ENCODE measurements around the gene RASA4B. TPM values are rescaled to one million over a fixed set of nuclear protein-coding genes. Genes with fewer than 3 reads are reported as not detected.
"Not testable (repeated sequence)": the region's sequence is repeated elsewhere in the genome, so short reads cannot be mapped to it uniquely, and the experiment has no call there.

The RASA4B gene
- total RNA-seq, 1 donor from 2014 or later = 143 TPM

- Histone ChIP-seq H3K27ac (peak within 1 kb of the TSS; percentile 20 to 53), H3K4me3 (peak within 1 kb of the TSS; percentile 47 to 68)
- H3K27me3 ChIP-seq; H3K36me3 ChIP-seq; intact Hi-C loops (cut with DNase I); H3K4me1 ChIP-seq; H3K9me3 ChIP-seq: not testable (repeated sequence)
- DNase-seq (ENCODE audit: low spot score in 2 of 2) = peak; percentile 49 to 96
- peak; percentile 43 to 65 (median 59) for TF ChIP-seq CTCF (IDR thresholded peaks at IDR 0.05)
These were observed 39.0 kb downstream of the RASA4B start, which contains the start of gene POLR2J for GRCh38 chr7:102478314-102479208. POLR2J (minus strand) TSS chr7:102478922; CDS start chr7:102478860, 62 bp downstream.

- H3K4me1 ChIP-seq; H3K4me3 ChIP-seq; H3K27me3 ChIP-seq; intact Hi-C loops (cut with DNase I); H3K9me3 ChIP-seq; DNase-seq (ENCODE audit: low spot score in 2 of 2): not testable (repeated sequence)
- Histone ChIP-seq H3K36me3 (peaks cover 23 to 29% of the 10 kb centered on the region in 2 donors), H3K27ac (peak overlapping the region in 1 of 2 donors; percentile 48)
These were observed 42.7 kb downstream of the RASA4B start for GRCh38 chr7:102474736-102475435.

GRCh38 chr7:102474116-102474515 is 43.5 kb downstream of the RASA4B start:
- Histone ChIP-seq H3K36me3 (peaks cover 23 to 33% of the 10 kb centered on the region in 2 donors), H3K27ac (peak overlapping the region in 1 of 2 donors; percentile 48)
- H3K4me3 ChIP-seq; H3K4me1 ChIP-seq; DNase-seq (ENCODE audit: low spot score in 2 of 2); H3K9me3 ChIP-seq; H3K27me3 ChIP-seq; intact Hi-C loops (cut with DNase I): not testable (repeated sequence)

GRCh38 chr7:102473271-102473991 is 44.1 kb downstream of the RASA4B start:
- peaks cover 23 to 33% of the 10 kb centered on the region in 2 donors for H3K36me3 ChIP-seq
- H3K4me1 ChIP-seq = no peaks in the 10 kb centered on the region
- intact Hi-C loops (cut with DNase I) = no loop called here
- H3K4me3 ChIP-seq = no peak overlapping the region
- peak overlapping the region in 1 of 2 donors; percentile 48 for H3K27ac ChIP-seq
- H3K9me3 ChIP-seq = no peaks in the 10 kb centered on the region
- no peak for DNase-seq (ENCODE audit: low spot score in 2 of 2)
- no peak for TF ChIP-seq CTCF (IDR thresholded peaks at IDR 0.05)
- H3K27me3 ChIP-seq = no peaks in the 10 kb centered on the region

GRCh38 chr7:102472126-102473041 is 45.2 kb downstream of the RASA4B start:
- no peak for DNase-seq (ENCODE audit: low spot score in 2 of 2)
- Histone ChIP-seq H3K27me3 (no peaks in the 10 kb centered on the region), H3K4me3 (no peak overlapping the region), H3K4me1 (no peaks in the 10 kb centered on the region), H3K9me3 (no peaks in the 10 kb centered on the region), H3K27ac (no peak overlapping the region), H3K36me3 (peaks cover 23 to 33% of the 10 kb centered on the region in 2 donors)
- no peak for TF ChIP-seq CTCF (IDR thresholded peaks at IDR 0.05)
- intact Hi-C loops (cut with DNase I) = no loop called here

GRCh38 chr7:102471791-102472125 is 45.8 kb downstream of the RASA4B start:
- no peaks in the 10 kb centered on the region for H3K9me3 ChIP-seq
- no peak overlapping the region for H3K27ac ChIP-seq
- no peaks in the 10 kb centered on the region for H3K4me1 ChIP-seq
- no peak for DNase-seq (ENCODE audit: low spot score in 2 of 2)
- no peaks in the 10 kb centered on the region for H3K27me3 ChIP-seq
- intact Hi-C loops (cut with DNase I) = no loop called here
- peaks cover 23 to 33% of the 10 kb centered on the region in 2 donors for H3K36me3 ChIP-seq
- no peak overlapping the region for H3K4me3 ChIP-seq
- no peak for TF ChIP-seq CTCF (IDR thresholded peaks at IDR 0.05)

All from ascending aorta (tissue), 2 donors.